H1 (cell line): ENCODE data around the gene TBX5.

Experiments
- CREB1 ChIP-seq: IDR thresholded peaks from 2 replicates; pipeline ENCODE4 v1.6.1; 2012; ENCODE audit warnings: inconsistent platforms
- CTCF ChIP-seq, 3 experiments: IDR thresholded peaks; 1 replicate in 2 of 3; 2 replicates in 1 of 3; pipeline versions ENCODE4 v1.5.1 to v1.6.1; 2011; ENCODE audit warnings: low read length in 3 of 3, mild to moderate bottlenecking in 3 of 3, inconsistent platforms in 2 of 3, low read depth in 1 of 3, moderate library complexity in 1 of 3; ENCODE audit not compliant: insufficient read depth in 1 of 3; ENCODE audit errors: control extremely low read depth in 1 of 3
- EP300 ChIP-seq, 2 experiments: IDR thresholded peaks; 1 replicate in 1 of 2; 2 replicates in 1 of 2; pipeline ENCODE4 v1.6.1; 2011 to 2012; ENCODE audit warnings: low read depth in 2 of 2, low read length in 2 of 2, mild to moderate bottlenecking in 2 of 2, borderline replicate concordance in 1 of 2, inconsistent platforms in 1 of 2, moderate library complexity in 1 of 2
- EZH2 ChIP-seq: fragments of 200-600 bp; sonication (generic); IDR thresholded peaks from 2 replicates; pipeline ENCODE4 v1.7.1; 2012; ENCODE audit warnings: low read depth, mild to moderate bottlenecking, moderate library complexity, low read length, inconsistent platforms; ENCODE audit not compliant: severe bottlenecking
- POLR2A ChIP-seq, 2 experiments: IDR thresholded peaks; 1 replicate in 1 of 2; 2 replicates in 1 of 2; pipeline ENCODE4 v1.6.1; 2011; ENCODE audit warnings: low read depth in 2 of 2, low read length in 2 of 2, mild to moderate bottlenecking in 2 of 2; ENCODE audit errors: control extremely low read depth in 1 of 2
- POLR2AphosphoS5 ChIP-seq: IDR thresholded peaks from 2 replicates; pipeline ENCODE4 v1.6.1; 2011; ENCODE audit warnings: low read depth, low read length
- SIRT6 ChIP-seq: IDR thresholded peaks from one replicate; pipeline ENCODE4 v1.7.1; 2012; ENCODE audit warnings: low read length, inconsistent platforms

- TF ChIP-seq EP300 (IDR thresholded peaks at IDR 0.05; ENCODE audit: borderline replicate concordance in 1 of 2, low read depth in 2 of 2, low read length in 2 of 2) (no peak), CTCF (IDR thresholded peaks at IDR 0.05; ENCODE audit: control extremely low read depth in 1 of 3, insufficient read depth in 1 of 3, low read depth in 1 of 3, low read length in 3 of 3) (no peak), EZH2 (no peak), POLR2AphosphoS5 (no peak), CREB1 (no peak), SIRT6 (no peak), POLR2A (IDR thresholded peaks at IDR 0.05; ENCODE audit: control extremely low read depth in 1 of 2, low read depth in 2 of 2, low read length in 2 of 2) (no peak)
Measured at GRCh38 chr12:114340231-114340630, 65.7 kb downstream of the TBX5 start.
